Neural progenitor cell (in vitro differentiated cells): Measurements from ENCODE around the gene TTYH1.

Experiments
- EZH2 ChIP-seq: fragments of 200-600 bp; sonication (generic); IDR thresholded peaks from 2 replicates; pipeline ENCODE4 v1.6.1; 2017; ENCODE audit warnings: antibody characterized with exemption, mild to moderate bottlenecking, moderate library complexity
- EZH2phosphoT487 ChIP-seq: fragments of 200-600 bp; sonication (generic); IDR thresholded peaks from 2 replicates; pipeline ENCODE4 v1.6.1; 2017; ENCODE audit warnings: antibody characterized with exemption
- TF ChIP-seq, protein P1 (sequence below): fragments of 200-600 bp; sonication (generic); IDR thresholded peaks from 2 replicates; pipeline ENCODE4 v1.5.1; 2017; ENCODE audit warnings: antibody characterized with exemption, mild to moderate bottlenecking

DNA sequence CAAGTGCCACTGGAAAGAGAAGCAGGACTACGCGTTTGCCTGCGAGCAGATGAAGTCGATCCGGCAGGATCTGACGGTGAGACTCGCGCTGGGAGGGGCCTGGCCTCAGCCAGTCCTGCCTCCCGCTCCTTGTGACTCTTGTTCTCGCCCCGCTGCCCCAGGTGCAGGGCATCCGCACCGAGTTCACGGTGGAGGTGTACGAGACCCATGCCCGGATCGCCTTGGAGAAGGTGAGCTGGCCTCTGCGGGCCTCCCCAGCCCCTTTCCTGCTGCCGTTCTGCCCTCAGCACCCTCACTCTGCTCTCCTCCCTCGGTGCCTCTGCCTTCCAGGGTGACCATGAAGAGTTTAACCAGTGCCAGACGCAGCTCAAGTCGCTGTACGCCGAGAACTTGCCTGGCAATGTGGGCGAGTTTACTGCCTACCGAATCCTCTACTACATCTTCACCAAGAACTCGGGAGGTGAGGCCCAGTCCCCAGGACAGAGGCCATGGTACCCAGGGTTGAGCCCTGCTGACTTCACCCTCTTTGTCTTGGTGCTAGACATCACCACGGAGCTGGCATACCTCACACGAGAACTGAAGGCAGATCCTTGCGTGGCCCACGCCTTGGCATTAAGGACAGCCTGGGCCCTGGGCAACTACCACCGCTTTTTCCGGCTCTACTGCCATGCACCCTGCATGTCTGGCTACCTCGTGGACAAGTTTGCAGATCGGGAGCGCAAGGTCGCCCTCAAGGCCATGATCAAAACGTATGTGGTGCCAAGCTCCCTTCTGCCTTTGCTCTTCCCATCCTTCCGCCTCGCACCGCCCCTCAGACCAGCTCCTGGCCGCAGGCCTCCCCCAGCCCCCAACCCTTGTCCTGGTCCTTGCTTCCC is 42.7 kb downstream of the TTYH1 start:
- TF ChIP-seq EZH2phosphoT487 (no peak), EZH2 (no peak)
- TF ChIP-seq, protein P1, sequence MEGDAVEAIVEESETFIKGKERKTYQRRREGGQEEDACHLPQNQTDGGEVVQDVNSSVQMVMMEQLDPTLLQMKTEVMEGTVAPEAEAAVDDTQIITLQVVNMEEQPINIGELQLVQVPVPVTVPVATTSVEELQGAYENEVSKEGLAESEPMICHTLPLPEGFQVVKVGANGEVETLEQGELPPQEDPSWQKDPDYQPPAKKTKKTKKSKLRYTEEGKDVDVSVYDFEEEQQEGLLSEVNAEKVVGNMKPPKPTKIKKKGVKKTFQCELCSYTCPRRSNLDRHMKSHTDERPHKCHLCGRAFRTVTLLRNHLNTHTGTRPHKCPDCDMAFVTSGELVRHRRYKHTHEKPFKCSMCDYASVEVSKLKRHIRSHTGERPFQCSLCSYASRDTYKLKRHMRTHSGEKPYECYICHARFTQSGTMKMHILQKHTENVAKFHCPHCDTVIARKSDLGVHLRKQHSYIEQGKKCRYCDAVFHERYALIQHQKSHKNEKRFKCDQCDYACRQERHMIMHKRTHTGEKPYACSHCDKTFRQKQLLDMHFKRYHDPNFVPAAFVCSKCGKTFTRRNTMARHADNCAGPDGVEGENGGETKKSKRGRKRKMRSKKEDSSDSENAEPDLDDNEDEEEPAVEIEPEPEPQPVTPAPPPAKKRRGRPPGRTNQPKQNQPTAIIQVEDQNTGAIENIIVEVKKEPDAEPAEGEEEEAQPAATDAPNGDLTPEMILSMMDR = no peak
